PC-9 (cell line): ENCODE data around the gene SULT1E1. TPM values are rescaled to one million over a fixed set of nuclear protein-coding genes. Genes with fewer than 3 reads are reported as not detected.

Source experiments
- BruUV-seq: library from RNA; stranded (reverse); fragments of 400-500 nt; replicated peaks from 2 replicates; lab custom pipeline; 2021; lab: Mats Ljungman, UMichigan
- CTCF ChIA-PET: fragments of 300-600 bp; sonication (Branson Sonifier 250); formaldehyde crosslinking; loops from one replicate; lab custom pipeline; 2022; ENCODE audit warnings: antibody characterized with exemption; lab: Charles Lee
- POLR2A ChIA-PET: fragments of 300-600 bp; sonication (Branson Sonifier 250); formaldehyde crosslinking; loops from one replicate; lab custom pipeline; 2022; ENCODE audit warnings: antibody characterized with exemption; ENCODE audit not compliant: unreplicated experiment; lab: Charles Lee
- DNase-seq, 2 experiments: peaks; one replicate each; pipeline versions ENCODE4 v3.0.0 to v3.0.0-alpha.2; 2015 to 2022; ENCODE audit warnings: mixed read lengths in 1 of 2
- H2AFZ ChIP-seq: fragments of 200-600 bp; sonication (generic); 2 replicates; pipeline ENCODE4 v1.8.1; 2017; ENCODE audit warnings: antibody characterized with exemption
- H3F3A ChIP-seq: fragments of 200-600 bp; sonication (generic); 2 replicates; pipeline ENCODE4 v1.8.1; 2017; ENCODE audit warnings: antibody characterized with exemption, mild to moderate bottlenecking, low read depth; ENCODE audit not compliant: insufficient read depth
- H3K27ac ChIP-seq: fragments of 200-600 bp; sonication (generic); 2 replicates; pipeline ENCODE4 v1.6.1; 2016; ENCODE audit warnings: mixed run types
- H3K27me3 ChIP-seq: fragments of 200-600 bp; sonication (generic); 2 replicates; pipeline ENCODE4 v1.6.1; 2016; ENCODE audit warnings: low read depth, mixed run types; ENCODE audit not compliant: insufficient read depth
- H3K36me3 ChIP-seq: fragments of 200-600 bp; sonication (generic); 2 replicates; pipeline ENCODE4 v1.6.1; 2016; ENCODE audit warnings: low read depth, mixed run types
- H3K4me1 ChIP-seq: fragments of 200-600 bp; sonication (generic); replicated peaks from 2 replicates; pipeline ENCODE4 v1.6.1; 2016; ENCODE audit warnings: mixed run types; ENCODE audit not compliant: insufficient read depth
- H3K4me2 ChIP-seq: fragments of 200-600 bp; sonication (generic); 2 replicates; pipeline ENCODE4 v1.6.1; 2017; ENCODE audit warnings: mixed run types
- H3K4me3 ChIP-seq: fragments of 200-600 bp; sonication (generic); 2 replicates; pipeline ENCODE4 v1.6.1; 2016; ENCODE audit warnings: mixed run types
- H3K79me2 ChIP-seq: fragments of 200-600 bp; sonication (generic); 2 replicates; pipeline ENCODE4 v1.6.1; 2017; ENCODE audit warnings: low read depth, mixed run types
- H3K9me2 ChIP-seq: fragments of 200-600 bp; sonication (generic); 2 replicates; pipeline ENCODE4 v1.8.1; 2017; ENCODE audit warnings: mild to moderate bottlenecking; ENCODE audit not compliant: insufficient read depth
- H3K9me3 ChIP-seq: fragments of 200-600 bp; sonication (generic); 2 replicates; pipeline ENCODE4 v1.8.1; 2016; ENCODE audit warnings: low read depth; ENCODE audit not compliant: insufficient read depth
- H4K20me1 ChIP-seq: fragments of 200-600 bp; sonication (generic); 2 replicates; pipeline ENCODE4 v1.8.1; 2017; ENCODE audit not compliant: insufficient read depth
- EZH2 ChIP-seq: fragments of 200-600 bp; sonication (generic); IDR thresholded peaks from 2 replicates; pipeline ENCODE4 v1.8.0; 2017; ENCODE audit warnings: antibody characterized with exemption, low read depth
- intact Hi-C: fragments of 100-400 bp; cut with micrococcal nuclease; formaldehyde crosslinking; loops from one replicate; pipeline ENCODE4 v1.10.0; 2022; ENCODE audit not compliant: unreplicated experiment
- total RNA-seq: library from RNA; stranded (reverse); gene quantifications from 2 replicates; pipeline ENCODE4 v1.2.3, GENCODE V29; 2021
- TF ChIP-seq, protein P1 (sequence below): fragments of 200-600 bp; sonication (generic); conservative IDR thresholded peaks from 2 replicates; pipeline ENCODE4 v1.6.1; 2017; ENCODE audit warnings: mixed run types, antibody characterized with exemption, mild to moderate bottlenecking, moderate library complexity

SULT1E1 gene
- total RNA-seq, 1 experiment from 2014 or later, result not detected

DNA sequence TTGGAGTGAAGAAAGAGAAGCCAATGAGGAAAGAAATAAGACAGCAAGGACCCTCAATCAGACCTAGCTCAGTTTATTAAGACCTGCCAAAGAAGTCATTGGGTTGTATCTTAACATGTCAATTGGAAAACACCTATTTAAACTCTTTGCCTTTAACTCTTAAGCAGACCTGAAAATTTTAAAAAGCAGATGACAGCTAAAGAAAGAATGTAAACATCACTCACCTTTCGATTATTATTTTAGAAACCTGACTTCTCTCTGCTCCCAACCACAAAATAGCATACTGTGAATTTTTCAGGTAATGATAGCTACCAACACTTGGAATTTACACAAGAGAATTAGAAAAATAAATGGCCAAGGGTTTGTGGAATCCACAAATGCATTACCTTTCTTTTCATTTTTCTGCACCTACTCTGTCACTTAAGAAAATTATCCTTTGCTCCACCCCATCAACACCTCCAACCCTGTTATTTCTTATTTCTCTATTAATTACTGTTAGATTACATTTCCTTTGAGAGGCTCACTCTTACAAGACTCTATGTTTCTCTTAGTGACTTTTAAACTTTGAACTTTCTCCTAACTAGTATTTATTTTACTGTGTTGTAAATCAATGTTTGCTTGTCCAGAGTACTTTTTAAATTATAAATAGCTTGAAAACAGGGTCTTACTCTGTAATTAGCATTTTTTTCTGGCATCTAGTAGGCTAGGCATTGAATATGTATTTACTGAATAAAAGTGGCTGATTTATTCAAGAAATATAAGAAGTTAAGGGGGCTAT lies 765 bp upstream of the SULT1E1 start:
- no peak for DNase-seq
- H3K27me3 ChIP-seq, result no peaks in the 10 kb centered on the region
- no peaks in the 10 kb centered on the region for H4K20me1 ChIP-seq
- no peak overlapping the region for H3K27ac ChIP-seq
- no peak overlapping the region for H2AFZ ChIP-seq
- no peaks in the 10 kb centered on the region for H3K79me2 ChIP-seq
- ChIA-PET POLR2A (no interaction called here), CTCF (no interaction called here)
- no TSS peak for BruUV-seq
- no peak overlapping the region for H3K4me3 ChIP-seq
- no peak overlapping the region for H3K4me2 ChIP-seq
- intact Hi-C loops, result no loop called here
- H3K4me1 ChIP-seq, result no peaks in the 10 kb centered on the region
- no peaks in the 10 kb centered on the region for H3K36me3 ChIP-seq
- TF ChIP-seq, protein P1, sequence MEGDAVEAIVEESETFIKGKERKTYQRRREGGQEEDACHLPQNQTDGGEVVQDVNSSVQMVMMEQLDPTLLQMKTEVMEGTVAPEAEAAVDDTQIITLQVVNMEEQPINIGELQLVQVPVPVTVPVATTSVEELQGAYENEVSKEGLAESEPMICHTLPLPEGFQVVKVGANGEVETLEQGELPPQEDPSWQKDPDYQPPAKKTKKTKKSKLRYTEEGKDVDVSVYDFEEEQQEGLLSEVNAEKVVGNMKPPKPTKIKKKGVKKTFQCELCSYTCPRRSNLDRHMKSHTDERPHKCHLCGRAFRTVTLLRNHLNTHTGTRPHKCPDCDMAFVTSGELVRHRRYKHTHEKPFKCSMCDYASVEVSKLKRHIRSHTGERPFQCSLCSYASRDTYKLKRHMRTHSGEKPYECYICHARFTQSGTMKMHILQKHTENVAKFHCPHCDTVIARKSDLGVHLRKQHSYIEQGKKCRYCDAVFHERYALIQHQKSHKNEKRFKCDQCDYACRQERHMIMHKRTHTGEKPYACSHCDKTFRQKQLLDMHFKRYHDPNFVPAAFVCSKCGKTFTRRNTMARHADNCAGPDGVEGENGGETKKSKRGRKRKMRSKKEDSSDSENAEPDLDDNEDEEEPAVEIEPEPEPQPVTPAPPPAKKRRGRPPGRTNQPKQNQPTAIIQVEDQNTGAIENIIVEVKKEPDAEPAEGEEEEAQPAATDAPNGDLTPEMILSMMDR, result no peak
- no peak for TF ChIP-seq EZH2
- H3F3A ChIP-seq, result no peaks in the 10 kb centered on the region
- no peaks in the 10 kb centered on the region for H3K9me2 ChIP-seq
- H3K9me3 ChIP-seq, result no peaks in the 10 kb centered on the region

DNA sequence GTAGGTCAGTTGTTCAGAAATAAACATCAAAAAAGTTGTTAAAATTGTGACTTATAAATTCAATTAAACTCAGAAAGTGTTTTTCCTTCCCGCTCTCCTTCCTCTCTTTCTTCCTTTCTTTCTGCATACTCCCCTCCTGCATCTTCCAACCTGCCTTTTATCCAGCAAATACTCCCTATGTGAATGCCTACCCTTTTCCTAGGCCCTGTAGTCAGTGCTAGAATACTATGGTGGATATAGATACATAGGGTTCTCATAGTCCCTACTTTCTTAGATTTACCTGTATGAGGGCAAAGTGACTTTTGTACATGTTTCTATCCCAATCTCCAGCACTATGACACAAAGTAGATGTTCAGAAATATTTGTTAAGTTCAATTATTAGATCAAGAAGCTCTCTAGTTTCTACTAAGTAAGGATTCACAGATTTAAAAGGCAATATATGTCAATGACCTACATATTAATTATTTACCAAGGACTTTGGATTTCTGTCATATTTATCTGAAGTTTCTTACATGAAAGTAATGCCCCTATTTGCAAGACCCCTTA lies 732 bp downstream of the SULT1E1 start:
- no peaks in the 10 kb centered on the region for H3K9me2 ChIP-seq
- no peak overlapping the region for H2AFZ ChIP-seq
- ChIA-PET POLR2A (no interaction called here), CTCF (no interaction called here)
- TF ChIP-seq EZH2, result no peak
- TF ChIP-seq, protein P1, result no peak
- no peak overlapping the region for H3K4me3 ChIP-seq
- H3F3A ChIP-seq, result no peaks in the 10 kb centered on the region
- H3K4me2 ChIP-seq, result no peak overlapping the region
- H3K27ac ChIP-seq, result no peak overlapping the region
- intact Hi-C loops, result no loop called here
- H3K9me3 ChIP-seq, result no peaks in the 10 kb centered on the region
- no TSS peak for BruUV-seq
- DNase-seq, result no peak
- no peaks in the 10 kb centered on the region for H3K79me2 ChIP-seq
- no peaks in the 10 kb centered on the region for H3K4me1 ChIP-seq
- no peaks in the 10 kb centered on the region for H4K20me1 ChIP-seq
- H3K36me3 ChIP-seq, result no peaks in the 10 kb centered on the region
- H3K27me3 ChIP-seq, result no peaks in the 10 kb centered on the region

DNA sequence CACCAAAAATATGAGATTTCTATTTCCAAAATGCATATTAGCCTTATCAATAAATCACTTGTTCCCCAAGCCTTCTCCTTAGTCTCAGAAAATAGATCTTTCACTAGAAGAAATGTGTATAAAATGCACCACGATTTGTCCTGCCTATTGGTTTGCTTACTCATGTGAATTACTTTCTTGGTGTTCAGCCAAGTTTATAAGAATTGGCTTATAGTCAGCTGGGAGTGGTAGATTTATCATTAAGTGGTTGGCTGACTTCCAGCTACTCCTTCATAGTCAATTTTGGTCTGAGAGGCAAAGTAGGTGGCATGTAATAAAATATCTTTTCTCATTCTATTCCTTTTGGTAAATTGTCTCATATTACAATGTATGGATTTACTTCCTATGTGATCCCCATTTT lies 1.3 kb downstream of the SULT1E1 start:
- no peaks in the 10 kb centered on the region for H3K9me3 ChIP-seq
- intact Hi-C loops, result no loop called here
- no peak overlapping the region for H2AFZ ChIP-seq
- no peaks in the 10 kb centered on the region for H3K27me3 ChIP-seq
- no peaks in the 10 kb centered on the region for H4K20me1 ChIP-seq
- H3K27ac ChIP-seq, result no peak overlapping the region
- no peaks in the 10 kb centered on the region for H3K9me2 ChIP-seq
- H3F3A ChIP-seq, result no peaks in the 10 kb centered on the region
- H3K79me2 ChIP-seq, result no peaks in the 10 kb centered on the region
- ChIA-PET POLR2A (no interaction called here), CTCF (no interaction called here)
- no peaks in the 10 kb centered on the region for H3K36me3 ChIP-seq
- no TSS peak for BruUV-seq
- no peak overlapping the region for H3K4me2 ChIP-seq
- H3K4me3 ChIP-seq, result no peak overlapping the region
- TF ChIP-seq, protein P1, result no peak
- no peak for TF ChIP-seq EZH2
- H3K4me1 ChIP-seq, result no peaks in the 10 kb centered on the region
- DNase-seq, result no peak
